ENCODE data around the gene FCHSD2.

Gene FCHSD2

GRCh38 chr11:73152086-73152853, 10.2 kb upstream of the FCHSD2 start:
- no peak for TF ChIP-seq CTCF (IDR thresholded peaks at IDR 0.05; ENCODE audit: low read depth, low read length)
- no peak overlapping the region for H3K4me3 ChIP-seq (ENCODE audit: low read depth, low read length)

GRCh38 chr11:73151416-73151815, 9.3 kb upstream of the FCHSD2 start:
- no peak overlapping the region for H3K4me3 ChIP-seq (ENCODE audit: low read depth, low read length)

GRCh38 chr11:73149105-73149504, 7.0 kb upstream of the FCHSD2 start:
- TF ChIP-seq CTCF (IDR thresholded peaks at IDR 0.05; ENCODE audit: low read depth, low read length) = no peak
- no peak overlapping the region for H3K4me3 ChIP-seq (ENCODE audit: low read depth, low read length)

More at GRCh38 chr11:73151416-73151815, 9.3 kb upstream of the FCHSD2 start:
- TF ChIP-seq CTCF (IDR thresholded peaks at IDR 0.05; ENCODE audit: low read depth, low read length) = no peak

GRCh38 chr11:73147771-73148681, 5.9 kb upstream of the FCHSD2 start:
- TF ChIP-seq CTCF (IDR thresholded peaks at IDR 0.05; ENCODE audit: low read depth, low read length) = no peak
- H3K4me3 ChIP-seq (ENCODE audit: low read depth, low read length) = no peak overlapping the region

GRCh38 chr11:73145986-73146575, 4.0 kb upstream of the FCHSD2 start:
- no peak for TF ChIP-seq CTCF (IDR thresholded peaks at IDR 0.05; ENCODE audit: low read depth, low read length)
- H3K4me3 ChIP-seq (ENCODE audit: low read depth, low read length) = no peak overlapping the region

- H3K4me3 ChIP-seq (ENCODE audit: low read depth, low read length) = peak overlapping the region; percentile 91
- TF ChIP-seq CTCF (IDR thresholded peaks at IDR 0.05; ENCODE audit: low read depth, low read length) = no peak
Measured at GRCh38 chr11:73143126-73143838, 1.2 kb upstream of the FCHSD2 start.

All from WI38 (cell line).